HG03565 (cell line): ENCODE data around the gene CABP2.
"Not testable (repeated sequence)": the region's sequence is repeated elsewhere in the genome, so short reads cannot be mapped to it uniquely, and the experiment has no call there.

Source experiments
- ATAC-seq: cut with Tn5 transposase; IDR thresholded peaks from one replicate; pipeline ENCODE4 v1.9.1; 2021; ENCODE audit warnings: mild to moderate bottlenecking, moderate library complexity; ENCODE audit not compliant: unreplicated experiment

The CABP2 gene

DNA sequence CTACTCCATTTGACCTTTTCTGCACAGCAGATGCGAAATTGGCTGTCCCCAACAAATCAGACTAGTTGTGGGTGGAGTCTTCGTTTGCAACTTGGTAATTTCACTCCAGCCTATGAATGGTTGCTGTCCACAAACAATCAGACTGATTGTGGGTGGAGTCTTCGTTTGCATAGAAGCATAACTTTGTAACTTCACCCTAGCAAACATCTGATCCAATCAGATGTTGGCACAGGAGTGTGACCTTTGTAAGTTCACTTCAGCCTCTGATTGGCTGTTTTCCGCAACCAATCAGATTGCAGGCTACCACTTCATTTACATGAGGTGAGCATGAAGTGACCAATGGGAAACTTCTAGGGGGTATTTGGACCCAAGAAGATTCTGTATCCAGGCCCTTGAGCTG lies 16.3 kb upstream of the CABP2 start:
- no peak for ATAC-seq

DNA sequence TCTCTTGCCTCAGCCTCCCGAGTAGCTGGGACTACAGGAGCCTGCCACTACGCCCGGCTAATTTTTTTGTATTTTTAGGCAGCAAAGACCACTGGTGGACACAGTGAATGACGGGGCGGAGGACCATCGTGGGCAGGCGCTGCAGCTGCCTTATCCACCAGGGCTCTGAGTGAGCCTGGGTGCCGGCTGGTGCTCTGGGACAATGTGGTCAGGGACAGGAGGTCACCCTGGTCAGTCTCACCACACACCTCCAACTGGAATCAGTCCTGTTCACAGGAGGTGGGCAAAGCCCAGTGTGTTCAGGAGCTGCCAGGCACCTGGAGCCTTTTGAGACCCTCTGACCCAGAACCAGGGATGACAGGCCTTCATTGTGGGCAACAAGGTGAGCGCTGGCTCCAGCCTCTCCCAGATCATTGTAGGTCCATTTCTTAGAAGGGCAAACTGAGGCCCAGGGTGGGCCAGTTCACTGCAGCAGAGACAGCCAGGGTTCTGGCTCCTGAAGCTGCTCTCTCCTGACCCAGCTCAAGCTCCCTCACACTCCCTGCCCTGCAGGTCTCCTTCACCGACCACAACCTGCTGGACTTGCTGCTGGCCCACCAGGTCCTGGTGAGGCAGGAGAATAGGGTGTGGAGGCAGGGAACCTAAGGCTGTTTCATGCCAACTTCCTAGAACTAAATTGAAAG lies 15.7 kb upstream of the CABP2 start:
- ATAC-seq = no peak

DNA sequence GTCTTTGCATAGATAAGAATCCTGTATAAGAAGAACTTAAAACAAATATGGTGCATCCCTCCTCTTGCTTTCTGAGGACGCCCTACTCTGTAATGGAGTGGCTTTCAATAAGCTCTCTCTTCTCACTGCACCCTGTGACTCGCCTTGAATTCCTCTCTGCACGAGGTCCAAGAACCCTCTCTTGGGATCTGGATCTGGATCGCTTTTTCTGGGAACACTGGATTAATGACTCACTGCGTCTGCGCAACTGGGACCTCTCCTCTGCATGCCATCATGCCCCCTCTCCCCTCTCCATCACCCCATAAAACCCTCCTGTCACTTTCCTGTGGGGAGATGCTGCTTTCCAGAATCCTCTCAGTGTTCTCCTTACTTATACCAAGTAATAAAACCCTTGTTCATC lies 15.1 kb upstream of the CABP2 start:
- ATAC-seq = no peak

DNA sequence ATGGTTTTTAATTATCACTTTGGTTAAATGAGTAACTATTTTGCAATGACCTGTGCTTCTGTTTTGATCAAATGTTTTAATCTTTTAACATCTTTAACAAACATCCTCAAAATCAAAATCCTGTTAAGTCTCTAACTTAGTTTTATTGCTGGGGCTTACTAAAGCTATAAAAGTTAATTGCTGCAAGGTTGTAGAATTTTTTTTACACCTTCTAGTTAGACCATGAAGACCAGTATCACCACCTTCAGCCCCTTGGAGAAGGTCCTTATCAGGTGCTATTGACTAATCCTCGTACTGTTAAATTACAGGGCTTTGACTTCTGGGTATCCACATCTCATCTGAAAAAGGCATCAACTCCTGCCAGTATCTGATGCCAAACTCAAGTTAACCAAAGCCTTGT lies 12.3 kb upstream of the CABP2 start:
- no peak for ATAC-seq

DNA sequence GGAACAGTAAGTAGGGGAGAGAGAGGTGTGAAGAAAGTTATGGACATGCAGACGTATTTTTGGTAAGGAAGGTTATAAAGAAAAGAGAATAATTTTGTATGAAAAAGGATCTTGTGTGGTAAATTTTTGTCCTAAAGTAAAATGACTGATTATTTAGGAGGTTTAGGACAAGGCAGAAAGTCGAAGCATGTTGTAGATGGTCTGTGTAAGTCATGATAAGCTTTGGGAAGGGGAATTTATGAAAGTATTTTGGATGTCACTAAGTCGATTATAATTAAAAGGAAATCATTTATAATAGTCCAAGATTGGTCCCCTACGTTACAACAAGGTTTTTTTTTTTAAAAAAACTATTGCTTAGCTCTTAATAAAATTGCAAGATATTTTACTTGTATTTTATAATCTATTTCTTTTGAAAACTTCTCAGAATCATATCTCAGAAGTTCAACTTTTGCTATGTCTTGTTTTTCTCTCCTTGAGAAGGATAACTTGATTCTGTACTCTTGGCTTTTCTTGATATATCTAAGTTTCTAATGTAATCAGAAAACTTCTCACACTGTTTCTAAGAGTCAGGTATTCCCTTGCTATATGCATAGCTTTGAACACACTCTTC lies 10.9 kb upstream of the CABP2 start:
- no peak for ATAC-seq

DNA sequence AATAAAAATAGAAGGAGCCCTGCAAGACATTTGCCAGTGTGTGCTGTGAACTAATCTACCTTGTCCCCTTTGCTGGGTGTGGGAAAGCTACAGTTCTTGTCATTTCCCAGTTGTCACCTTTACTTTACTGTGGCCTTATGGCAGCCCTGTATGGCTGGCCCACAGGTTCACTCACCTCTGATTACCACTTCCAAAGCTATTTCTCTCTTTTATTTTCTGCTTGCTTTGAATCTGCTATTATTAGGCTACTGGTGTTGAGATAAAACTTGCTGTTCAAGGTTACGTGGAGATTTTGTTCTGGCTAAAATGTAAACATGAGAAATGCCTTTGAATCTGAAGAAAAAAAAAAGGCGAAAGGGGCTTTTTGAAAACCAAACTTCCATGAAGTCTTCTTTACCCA lies 9.6 kb upstream of the CABP2 start:
- no peak for ATAC-seq

DNA sequence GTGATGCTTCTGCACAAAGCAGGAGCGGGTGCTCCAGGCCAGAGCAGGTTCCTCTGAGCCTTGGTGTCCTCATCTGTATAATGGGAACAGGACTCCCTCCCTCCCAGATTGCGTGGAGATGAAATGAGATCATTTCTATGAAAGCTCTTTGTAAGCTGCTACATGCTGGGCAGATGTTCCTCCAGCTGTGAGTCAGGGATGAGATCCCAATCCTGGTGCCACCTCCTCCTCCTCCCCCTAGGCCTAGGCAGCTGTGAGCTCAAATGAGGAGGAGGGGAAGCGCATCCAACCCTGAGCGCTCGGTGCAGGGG lies 7.0 kb upstream of the CABP2 start:
- no peak for ATAC-seq

DNA sequence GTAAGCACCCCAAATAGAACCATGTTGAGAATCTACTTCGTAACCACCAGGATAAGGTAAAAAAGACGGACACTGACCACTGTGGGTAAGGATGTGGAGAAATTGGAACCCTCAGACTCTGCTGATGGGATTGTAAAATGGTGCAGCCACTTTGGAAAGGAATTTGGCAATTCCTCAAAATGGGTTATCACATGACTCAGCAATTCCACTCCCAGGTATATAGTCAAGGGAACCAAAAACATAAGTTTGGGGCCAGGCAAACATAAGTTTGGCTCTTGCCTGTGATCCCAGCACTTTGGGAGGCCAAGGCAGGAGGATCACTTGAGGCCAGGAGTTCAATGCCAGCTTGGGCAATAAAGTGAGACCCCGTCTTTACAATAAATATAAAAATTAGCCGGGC lies 5.1 kb upstream of the CABP2 start:
- no peak for ATAC-seq

DNA sequence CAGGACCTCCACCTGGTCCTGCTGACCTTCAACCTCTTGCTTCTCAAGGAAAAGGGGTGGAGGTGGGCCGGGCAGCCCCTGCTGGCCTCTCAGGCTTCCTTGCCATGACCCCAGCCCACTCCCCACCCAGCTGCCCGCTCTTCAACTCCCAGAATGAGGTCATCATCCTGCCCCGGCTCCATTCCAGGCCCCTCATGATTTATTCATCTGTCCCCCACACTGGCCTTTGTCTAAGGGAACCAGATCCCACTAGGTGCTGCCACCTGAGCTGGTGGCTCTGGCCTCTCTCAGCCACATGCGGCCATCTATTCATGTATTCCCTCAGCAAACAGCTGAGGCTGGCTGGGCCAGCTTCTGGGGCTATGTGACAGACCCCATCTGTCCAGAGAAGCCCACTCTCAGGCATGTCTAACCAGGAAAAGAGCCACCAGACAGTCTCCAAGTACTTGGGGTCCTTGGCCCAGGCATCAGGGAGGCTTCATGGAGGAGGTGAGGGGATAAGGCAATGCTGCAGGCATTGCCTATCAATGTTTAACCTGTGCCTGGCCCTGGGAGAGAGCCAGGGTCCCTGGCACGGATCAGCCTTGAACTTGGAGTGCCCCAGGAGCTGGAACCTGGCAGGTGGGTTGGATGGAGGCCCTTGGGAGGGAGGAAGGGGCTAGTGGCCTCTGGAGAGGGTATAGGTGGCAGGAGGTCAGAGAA lies 2.2 kb upstream of the CABP2 start:
- no peak for ATAC-seq

DNA sequence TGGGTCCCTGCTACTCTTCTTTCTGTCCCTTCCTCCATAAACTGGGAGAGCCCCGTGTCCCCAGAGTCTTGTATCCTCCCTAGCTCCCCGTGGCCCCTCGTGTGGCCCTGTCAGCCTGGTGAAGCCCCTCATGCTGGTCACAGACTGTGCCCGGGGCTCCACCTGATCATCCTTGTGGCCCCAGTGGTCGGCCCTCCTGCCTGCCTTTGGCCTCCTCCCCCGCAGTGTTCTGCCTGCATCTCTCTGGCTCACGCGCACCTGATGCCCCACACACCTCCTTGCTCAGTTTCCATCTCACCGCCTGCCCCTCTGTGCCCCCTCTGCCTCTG lies 1.2 kb upstream of the CABP2 start:
- no peak for ATAC-seq

DNA sequence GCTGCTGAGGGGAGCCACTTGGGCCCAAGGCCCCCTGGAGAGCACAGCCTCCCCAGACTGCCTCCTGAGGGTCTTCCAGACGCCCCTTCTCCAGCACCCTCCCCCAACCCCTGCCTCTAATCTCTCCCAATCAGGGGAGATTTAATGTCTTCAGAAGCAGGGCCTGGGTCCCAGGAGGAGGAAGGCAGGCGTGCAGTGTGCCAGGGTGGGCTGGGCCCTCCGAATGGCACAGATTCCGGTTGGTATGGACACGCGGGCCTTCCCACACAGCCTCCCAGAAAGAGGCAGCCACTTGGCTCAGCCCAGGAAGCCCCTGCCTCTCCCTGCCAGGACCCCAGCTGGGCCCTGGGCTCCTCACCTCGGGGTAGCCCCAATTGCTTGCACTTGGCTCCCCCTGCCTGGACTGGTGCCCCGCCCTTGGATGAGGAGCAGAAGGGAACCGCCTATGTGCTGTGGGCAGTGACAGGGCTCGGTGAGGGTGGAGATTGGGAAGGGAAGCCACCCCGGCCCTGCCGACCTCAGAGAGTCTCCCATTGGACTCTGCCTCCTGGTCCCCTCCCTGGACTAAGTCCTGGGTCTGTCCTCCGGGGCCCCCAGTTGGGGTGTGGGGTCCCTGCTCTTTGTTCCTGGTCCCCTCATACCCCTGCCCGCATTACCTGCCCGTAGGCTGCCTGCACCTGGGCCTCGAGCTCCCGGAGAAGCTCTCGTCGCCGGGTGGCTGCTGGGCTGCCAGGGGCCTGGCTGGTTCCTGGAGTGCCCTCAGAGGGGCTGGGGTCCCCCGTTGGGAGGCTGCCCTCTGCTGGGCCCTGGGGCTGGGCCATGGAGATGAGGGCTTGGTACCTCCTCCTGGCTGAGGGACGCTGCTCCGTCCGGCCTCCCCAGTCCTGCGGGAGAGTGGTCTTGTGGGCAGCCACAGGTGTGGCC lies 572 bp upstream of the CABP2 start:
- no peak for ATAC-seq

DNA sequence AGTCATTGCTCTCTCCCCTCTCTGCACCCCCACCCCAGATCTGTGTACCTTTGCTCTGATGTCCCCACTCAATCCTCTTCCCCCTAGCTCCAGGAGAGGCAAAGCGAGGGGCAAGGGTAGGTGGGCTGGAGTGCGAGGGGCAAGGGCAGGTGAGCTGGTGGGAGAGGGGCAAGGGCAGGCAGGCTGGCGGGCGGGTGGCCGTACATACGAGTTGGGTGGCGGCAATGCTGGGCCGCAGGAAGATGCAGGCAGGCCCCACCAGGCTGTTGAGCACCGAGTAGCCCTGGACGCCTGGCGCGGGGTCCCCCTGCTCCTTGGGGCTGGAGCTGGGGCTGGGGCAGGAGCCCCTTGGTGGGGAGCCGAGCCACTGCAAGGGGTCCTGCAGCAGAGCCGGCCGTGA lies 908 bp downstream of the CABP2 start:
- ATAC-seq = no peak

DNA sequence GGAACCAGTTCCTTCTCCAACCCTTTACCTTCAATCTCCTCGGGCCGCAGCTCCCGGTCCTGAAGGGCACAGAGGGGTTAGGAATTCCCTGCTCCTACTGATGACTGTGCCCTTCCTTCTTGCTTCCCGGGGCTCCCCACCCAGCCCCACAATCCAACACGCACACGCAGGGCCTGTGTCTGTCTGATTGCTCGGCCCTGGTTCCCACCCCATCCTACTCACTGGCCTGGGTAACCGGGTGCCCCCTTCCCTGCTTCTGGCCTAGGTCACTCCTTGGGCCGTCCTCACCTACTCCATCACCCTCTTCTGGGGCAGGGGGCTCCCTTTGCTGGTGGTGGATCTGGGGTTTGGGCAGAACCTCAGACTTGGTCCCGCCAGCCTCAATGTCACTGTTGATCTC lies 1.3 kb downstream of the CABP2 start:
- ATAC-seq = no peak

DNA sequence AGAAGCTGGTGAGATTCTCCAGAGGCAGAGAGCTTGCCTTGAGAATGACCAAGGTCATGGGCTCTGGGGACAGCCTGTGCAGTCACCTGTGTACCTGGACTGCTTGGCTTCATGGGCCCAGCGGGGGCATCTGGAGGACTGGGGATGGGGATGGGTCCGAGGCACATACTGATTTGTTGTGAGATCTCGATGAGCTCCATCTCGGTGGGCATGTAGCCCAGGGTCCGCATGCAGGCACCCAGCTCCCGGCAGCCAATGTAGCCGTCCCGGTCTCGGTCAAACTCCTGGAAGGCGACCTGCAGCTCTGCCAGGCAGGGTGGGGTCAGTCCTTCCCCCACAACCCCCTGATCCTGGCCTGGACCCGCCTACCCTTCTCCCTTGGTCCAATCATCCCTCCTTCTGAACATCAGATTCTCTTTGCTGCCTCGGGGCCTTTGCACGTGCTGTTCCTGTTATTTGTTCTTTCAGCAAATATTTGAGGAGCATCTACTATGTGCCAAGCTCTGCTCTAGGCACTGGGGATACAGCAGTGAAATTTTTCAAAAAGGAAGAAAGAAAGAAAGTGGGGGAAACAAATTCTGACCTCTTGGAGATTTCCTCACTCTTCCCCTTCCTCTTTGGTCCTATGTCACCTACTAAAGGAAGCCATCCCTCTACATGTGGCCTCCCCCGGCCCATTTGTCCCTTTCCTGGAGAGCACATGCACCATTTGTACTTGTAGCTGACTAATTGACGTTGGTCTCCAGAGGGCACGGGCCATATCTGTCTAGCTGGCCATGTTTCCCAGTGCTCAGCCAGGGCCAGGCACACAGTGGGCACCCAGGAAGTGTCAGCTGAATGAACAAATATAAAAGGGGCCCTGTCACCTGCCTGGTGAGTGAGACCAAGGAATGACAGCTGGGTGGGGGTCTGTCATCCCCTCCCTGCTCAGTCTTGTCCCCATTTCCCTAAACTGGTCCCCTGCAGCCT lies 2.1 kb downstream of the CABP2 start:
- no peak for ATAC-seq

DNA sequence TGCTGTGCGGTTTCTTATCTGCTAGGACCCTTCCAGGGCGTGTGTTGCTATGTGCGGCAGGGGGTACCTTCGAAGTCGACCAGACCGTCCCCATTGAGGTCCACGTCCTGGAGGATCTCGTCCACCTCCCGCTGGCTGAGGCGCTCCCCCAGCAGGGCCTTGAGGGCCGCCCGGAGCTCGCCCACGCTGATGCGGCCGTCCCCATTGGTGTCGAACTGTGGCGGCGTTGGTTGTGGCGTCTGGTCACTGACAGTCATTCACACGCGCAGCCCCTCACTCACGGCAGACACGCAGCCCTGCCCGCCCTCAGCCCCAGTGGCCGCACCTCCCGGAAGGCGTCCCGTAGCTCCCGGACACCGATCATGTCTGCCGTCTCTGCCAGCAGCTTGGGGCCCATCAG lies 3.5 kb downstream of the CABP2 start:
- ATAC-seq = no peak

DNA sequence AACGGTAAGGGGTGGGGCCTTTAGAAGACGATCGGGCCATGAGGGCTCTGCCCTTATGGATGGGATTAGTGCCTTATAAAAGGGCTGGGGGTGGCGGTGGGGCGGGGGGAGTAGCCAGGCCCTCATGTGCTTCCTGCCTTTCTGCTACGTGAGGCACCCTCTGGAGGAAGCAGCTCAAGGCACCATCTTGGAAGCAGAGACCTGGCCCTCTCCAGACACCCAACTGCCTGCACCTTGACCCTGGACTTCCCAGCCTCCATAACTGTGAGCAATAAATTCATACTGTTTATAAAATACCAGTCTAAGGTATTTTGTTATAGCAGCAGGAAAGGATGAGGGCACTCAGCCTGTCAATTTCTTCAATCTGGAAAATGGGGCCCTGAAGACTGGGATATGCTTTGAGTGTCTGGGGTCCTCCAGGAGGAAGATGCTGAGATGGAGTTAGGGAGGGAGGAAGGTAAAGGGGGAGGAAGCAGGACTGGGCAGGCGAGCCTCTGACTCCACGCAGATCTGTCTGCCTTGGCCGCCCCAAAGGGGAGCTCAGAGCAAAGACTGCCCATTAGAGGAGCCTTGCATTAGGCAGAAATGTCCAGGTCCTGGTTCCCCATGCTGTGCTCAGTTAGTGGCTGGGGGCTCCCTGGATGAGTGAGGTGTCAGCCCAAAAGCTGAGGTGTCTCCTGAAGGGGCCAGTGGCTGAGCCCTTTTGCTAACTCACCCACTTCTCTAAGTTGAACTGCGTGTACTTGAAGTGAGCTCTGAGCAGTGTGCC lies 5.3 kb downstream of the CABP2 start:
- no peak for ATAC-seq

DNA sequence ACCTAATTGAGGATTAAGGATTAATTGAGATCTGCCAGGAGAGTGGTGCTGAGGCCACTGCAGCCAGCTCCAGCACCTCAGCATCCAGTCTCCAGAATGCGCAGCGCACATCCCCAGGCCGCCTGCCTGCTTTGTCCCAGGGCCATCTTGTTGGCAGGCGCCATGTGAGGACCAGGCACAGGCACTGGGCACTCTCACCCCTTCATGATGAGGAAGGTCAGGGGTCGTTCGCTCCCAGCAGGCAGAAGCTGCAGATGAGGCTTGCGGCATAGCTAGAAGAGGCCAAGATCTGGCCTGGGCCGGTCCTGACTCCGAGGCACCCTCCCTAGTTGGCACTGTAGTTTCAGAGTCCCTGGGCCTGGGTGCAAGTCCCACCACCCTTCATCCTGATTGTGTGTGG lies 6.4 kb downstream of the CABP2 start:
- no peak for ATAC-seq

DNA sequence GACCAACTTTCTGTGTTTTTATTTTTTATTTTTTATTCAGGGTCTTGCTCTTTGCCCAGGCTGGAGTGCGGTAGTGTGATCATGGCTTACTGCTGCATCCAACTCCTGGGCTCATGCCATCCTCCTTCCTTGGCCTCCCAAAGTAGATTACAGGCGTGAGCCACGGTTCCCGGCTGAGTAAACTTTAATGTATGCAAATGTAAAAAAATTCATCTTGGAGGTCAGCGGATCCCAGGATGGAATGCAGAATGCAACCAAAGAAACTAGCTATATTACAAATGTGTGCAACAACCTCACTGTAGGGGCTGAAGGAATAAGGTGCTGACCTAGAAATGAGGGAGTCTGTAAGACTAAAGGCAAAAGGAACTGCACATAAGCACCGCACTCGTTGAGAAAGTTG lies 9.1 kb downstream of the CABP2 start:
- ATAC-seq = no peak

DNA sequence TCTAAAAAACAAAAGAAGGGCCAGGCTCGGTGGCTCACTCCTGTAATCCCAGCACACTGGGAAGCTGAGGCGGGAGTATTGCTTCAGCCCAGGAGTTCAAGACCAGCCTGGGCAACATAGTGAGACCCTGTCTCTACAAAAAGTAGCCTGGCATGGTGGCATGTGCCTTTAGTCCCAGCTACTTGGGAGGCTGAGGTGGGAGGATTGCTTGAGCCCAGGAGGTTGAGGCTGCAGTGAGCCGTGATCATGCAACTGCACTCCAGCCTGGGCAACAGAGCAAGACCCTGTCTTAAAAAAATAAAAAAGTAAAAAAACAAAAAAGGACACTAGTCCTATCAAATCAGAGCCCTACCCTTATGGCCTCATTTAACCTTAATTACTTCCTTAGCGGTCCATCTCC lies 11.7 kb downstream of the CABP2 start:
- ATAC-seq = not testable (repeated sequence)

DNA sequence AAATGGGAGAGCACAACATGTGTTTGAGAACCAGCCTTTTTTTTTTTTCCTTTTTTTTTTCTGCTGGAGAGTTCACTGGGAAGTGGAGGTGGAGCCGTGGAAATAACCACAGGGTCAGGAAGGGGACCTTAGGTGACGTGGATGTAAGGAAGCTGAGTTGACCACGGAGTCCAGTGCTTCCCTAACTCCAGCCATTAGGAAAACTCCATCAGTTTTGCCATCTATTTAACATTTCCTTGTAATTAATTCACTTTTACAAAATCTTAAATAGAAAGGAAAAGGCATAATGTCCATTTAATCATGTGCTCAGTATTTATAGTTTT lies 13.3 kb downstream of the CABP2 start:
- no peak for ATAC-seq
